Femur (tissue), 1 donor: ENCODE data around the gene SDS.

Experiments used
- DNase-seq: peaks from one replicate; pipeline ENCODE4 v3.0.0-alpha.2; 2017

The SDS gene

GRCh38 chr12:113403435-113404415 lies at the start of gene SDS:
Gene SDS, minus strand, starts transcription at chr12:113403887. Its CDS starts 4,179 bp downstream, at chr12:113399708.
- DNase-seq, result peak; percentile 78

GRCh38 chr12:113453330-113453729 lies 49.6 kb upstream of the SDS start:
- no peak for DNase-seq

GRCh38 chr12:113452458-113452857 lies 48.8 kb upstream of the SDS start:
- no peak for DNase-seq

GRCh38 chr12:113449839-113450238 lies 46.2 kb upstream of the SDS start:
- DNase-seq, result no peak

GRCh38 chr12:113449299-113449698 lies 45.6 kb upstream of the SDS start:
- no peak for DNase-seq

- no peak for DNase-seq
Observed at GRCh38 chr12:113448873-113449272, 45.2 kb upstream of the SDS start.

GRCh38 chr12:113445544-113446171 lies 42.0 kb upstream of the SDS start:
- no peak for DNase-seq

- no peak for DNase-seq
Observed at GRCh38 chr12:113443030-113443539, 39.4 kb upstream of the SDS start.

- DNase-seq, result no peak
Observed at GRCh38 chr12:113440947-113441782, 37.5 kb upstream of the SDS start.

GRCh38 chr12:113440336-113440735 lies 36.6 kb upstream of the SDS start:
- DNase-seq, result no peak

GRCh38 chr12:113439606-113440030 lies 35.9 kb upstream of the SDS start:
- DNase-seq, result no peak

- no peak for DNase-seq
Observed at GRCh38 chr12:113439301-113439597, 35.6 kb upstream of the SDS start.

- DNase-seq, result no peak
Observed at GRCh38 chr12:113438523-113439300, 35.0 kb upstream of the SDS start.

- DNase-seq, result no peak
Observed at GRCh38 chr12:113437729-113438100, 34.0 kb upstream of the SDS start.

GRCh38 chr12:113436993-113437728 lies 33.5 kb upstream of the SDS start:
- DNase-seq, result no peak

GRCh38 chr12:113436586-113436985 lies 32.9 kb upstream of the SDS start:
- no peak for DNase-seq

- no peak for DNase-seq
Observed at GRCh38 chr12:113435367-113435766, 31.7 kb upstream of the SDS start.

- no peak for DNase-seq
Observed at GRCh38 chr12:113432986-113433385, 29.3 kb upstream of the SDS start.

- no peak for DNase-seq
Observed at GRCh38 chr12:113428482-113428881, 24.8 kb upstream of the SDS start.

GRCh38 chr12:113427882-113428281 lies 24.2 kb upstream of the SDS start:
- DNase-seq, result no peak

- DNase-seq, result no peak
Observed at GRCh38 chr12:113425960-113426453, 22.3 kb upstream of the SDS start.
